AG04449 (cell line): Measurements from ENCODE around the gene COQ10B.

ENCODE experiments used
- CTCF ChIA-PET: fragments of 350-600 bp; formaldehyde crosslinking; extraction: SDS; loops from one replicate; lab custom pipeline; 2021; ENCODE audit warnings: antibody characterized with exemption; lab: Yijun Ruan, JAX
- POLR2A ChIA-PET: fragments of 400-600, 350-600 bp; formaldehyde crosslinking; extraction: SDS; loops from one replicate; lab custom pipeline; 2020; ENCODE audit warnings: antibody characterized with exemption, inconsistent platforms; lab: Yijun Ruan, JAX
- DNase-seq: peaks from one replicate; pipeline ENCODE4 v3.0.0-alpha.2; 2010; ENCODE audit warnings: low read depth, low spot score
- H3K4me3 ChIP-seq: 2 replicates; pipeline ENCODE4 v1.5.1; 2011; ENCODE audit warnings: low read depth, mild to moderate bottlenecking, control low read depth, low read length
- CTCF ChIP-seq: IDR thresholded peaks from one replicate; pipeline ENCODE4 v1.5.1; 2011; ENCODE audit warnings: mild to moderate bottlenecking, moderate library complexity, low read length, control low read depth, inconsistent platforms; ENCODE audit not compliant: insufficient read depth; ENCODE audit errors: missing control alignments

COQ10B gene

DNA sequence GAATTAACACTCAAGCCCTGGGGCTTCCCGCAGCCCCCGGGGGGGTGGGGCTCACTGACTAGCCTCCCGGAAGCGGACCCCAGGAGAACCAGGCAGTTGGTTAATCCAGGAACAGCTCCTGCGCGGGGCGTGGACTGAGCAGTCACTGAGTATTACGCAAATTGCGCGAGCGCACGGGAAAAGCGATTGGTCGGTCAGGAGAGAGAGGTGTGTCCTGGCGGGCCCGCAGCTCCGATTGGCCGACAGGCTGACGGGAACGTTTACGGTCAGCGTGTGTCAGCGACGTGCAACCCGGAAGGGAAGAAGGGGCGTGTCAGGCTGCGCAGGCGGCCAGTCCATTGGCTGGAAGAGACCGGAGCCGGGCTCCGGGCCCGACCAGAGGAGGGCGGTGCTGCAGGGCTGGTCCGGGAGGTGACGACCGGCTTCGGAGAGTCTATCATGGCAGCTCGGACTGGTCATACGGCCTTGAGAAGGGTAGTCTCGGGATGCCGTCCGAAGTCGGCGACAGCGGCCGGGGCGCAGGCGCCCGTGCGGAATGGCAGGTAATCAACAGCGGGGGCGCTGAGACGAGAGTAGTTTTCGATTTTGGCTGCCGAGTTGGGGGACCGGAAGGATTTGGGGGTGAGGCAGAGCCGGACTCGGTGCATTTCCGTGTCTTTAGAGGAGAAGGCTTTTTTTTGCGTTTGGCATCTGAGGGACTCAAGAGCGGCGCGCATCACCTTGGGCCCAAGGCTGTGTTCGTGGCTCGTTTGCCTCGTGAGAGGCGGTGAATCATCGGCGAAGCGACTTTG lies at the start of gene COQ10B:
Gene COQ10B (plus strand): TSS at position 430 of the 791 bp plus-strand sequence. CDS start 9 bp downstream, at position 439.
- peak; percentile 99 for DNase-seq
- POLR2A ChIA-PET, result interaction anchor here (0.6 to 2.5 kb wide), 7 partner anchors 11 to 96 kb away, joined by 3 to 25 read pairs (median 6); partner anchors contain the start of genes HSPD1, HSPE1, MOB4 and SF3B1
- peak; percentile 37 for TF ChIP-seq CTCF
- CTCF ChIA-PET, result interaction anchor here (0.6 to 1.2 kb wide), 5 partner anchors 10 to 18 kb away, joined by 3 to 4 read pairs (median 3); no protein-coding TSS in a partner anchor
- peak within 1 kb of the TSS; percentile 99 for H3K4me3 ChIP-seq

DNA sequence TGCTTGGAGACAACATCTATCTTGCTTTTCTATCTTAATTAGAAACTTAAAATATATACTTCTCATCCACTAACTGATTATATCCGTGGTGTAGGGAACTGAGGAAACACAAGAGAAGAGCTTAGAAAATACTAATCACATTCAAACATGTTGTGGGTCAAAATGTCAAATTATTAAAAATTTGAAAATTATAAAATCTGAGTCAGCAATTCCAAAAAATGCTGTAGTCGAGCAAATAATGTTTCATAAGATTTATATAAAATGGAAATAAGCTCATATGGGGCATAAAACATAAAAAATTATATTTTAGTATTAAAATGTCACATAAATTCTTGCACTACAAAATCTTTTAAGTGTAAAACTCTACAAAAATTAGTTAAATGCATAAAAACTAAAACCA lies 47.8 kb upstream of the COQ10B start:
- DNase-seq, result no peak
- H3K4me3 ChIP-seq, result no peak overlapping the region
- ChIA-PET CTCF (no interaction called here), POLR2A (no interaction called here)
- TF ChIP-seq CTCF, result no peak

GRCh38 chr2:197414039-197414438 lies 39.3 kb upstream of the COQ10B start:
- CTCF ChIA-PET, result interaction anchor here (1.5 to 2.4 kb wide), 3 partner anchors 8 to 365 kb away, joined by 3 to 6 read pairs (median 3); no protein-coding TSS in a partner anchor
- POLR2A ChIA-PET, result no interaction called here
- DNase-seq, result no peak
- no peak overlapping the region for H3K4me3 ChIP-seq
- TF ChIP-seq CTCF, result no peak

DNA sequence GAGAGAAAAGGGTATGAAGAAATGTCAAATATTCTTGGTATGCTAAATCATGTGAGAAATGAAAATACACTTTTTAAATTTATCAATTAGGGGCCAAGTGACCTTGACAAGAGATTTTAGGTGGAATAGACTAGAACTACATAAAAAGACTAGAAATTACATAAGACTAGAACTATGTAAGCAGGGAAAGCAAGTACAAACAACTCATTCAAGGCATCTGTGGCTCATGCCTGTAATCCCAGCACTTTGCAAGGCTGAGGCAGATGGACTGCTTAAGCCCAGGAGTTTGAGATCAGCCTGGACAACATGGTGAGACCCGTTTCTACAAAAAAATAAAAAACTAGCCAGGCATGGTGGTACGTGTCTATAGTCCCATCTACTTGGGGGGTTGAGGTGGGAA lies 38.8 kb upstream of the COQ10B start:
- ChIA-PET POLR2A (no interaction called here), CTCF (interaction anchor here (1.6 to 2.4 kb wide), 2 partner anchors 10 to 365 kb away, joined by 3 to 6 read pairs; no protein-coding TSS in a partner anchor)
- TF ChIP-seq CTCF, result no peak
- H3K4me3 ChIP-seq, result no peak overlapping the region
- no peak for DNase-seq

- CTCF ChIA-PET, result no interaction called here
- POLR2A ChIA-PET, result no interaction called here
- no peak for DNase-seq
- no peak for TF ChIP-seq CTCF
- no peak overlapping the region for H3K4me3 ChIP-seq
Observed at GRCh38 chr2:197416268-197416667, 37.1 kb upstream of the COQ10B start.

DNA sequence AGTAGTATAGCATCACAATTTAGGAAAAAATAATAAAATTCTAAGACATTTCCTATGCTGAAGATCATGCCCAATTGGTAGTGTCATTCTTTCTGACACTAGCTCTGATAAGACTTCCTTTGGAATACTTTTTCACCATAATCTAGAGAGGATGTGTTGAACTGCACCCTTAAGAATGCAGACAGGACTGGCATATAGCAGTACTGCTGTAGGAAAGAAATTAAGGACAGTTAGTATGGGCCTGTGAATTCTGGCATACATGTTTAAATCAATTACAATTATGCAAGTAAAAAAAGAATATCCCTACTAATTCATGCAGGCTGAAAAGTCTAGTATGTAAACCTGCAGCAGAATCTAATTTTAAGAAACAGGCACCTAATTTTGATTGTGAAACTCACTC lies 33.9 kb upstream of the COQ10B start:
- CTCF ChIA-PET, result no interaction called here
- no peak for DNase-seq
- POLR2A ChIA-PET, result no interaction called here
- no peak overlapping the region for H3K4me3 ChIP-seq
- no peak for TF ChIP-seq CTCF
